ENCODE measurements around the gene TAF4B.

DNA sequence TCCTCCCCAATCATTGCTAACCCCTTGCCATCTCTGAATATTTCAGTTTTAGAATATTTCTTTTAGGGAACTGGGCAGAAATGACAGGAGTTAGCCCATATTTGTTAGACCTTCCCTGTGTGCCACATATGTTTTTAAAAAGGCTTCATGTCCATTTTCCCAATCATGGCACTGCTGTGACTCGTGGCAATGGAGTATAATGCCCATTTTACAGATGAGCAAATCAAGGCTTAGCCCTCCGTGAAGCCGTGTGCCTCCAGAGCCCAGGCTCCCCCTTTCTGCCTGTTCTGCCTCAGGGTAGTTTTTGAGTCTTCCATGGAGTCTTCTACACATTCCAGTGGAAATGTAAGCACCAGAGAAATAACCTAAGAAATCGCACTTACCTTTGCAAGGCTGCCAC is 192.0 kb downstream of the TAF4B start:
- TF ChIP-seq, protein P1, sequence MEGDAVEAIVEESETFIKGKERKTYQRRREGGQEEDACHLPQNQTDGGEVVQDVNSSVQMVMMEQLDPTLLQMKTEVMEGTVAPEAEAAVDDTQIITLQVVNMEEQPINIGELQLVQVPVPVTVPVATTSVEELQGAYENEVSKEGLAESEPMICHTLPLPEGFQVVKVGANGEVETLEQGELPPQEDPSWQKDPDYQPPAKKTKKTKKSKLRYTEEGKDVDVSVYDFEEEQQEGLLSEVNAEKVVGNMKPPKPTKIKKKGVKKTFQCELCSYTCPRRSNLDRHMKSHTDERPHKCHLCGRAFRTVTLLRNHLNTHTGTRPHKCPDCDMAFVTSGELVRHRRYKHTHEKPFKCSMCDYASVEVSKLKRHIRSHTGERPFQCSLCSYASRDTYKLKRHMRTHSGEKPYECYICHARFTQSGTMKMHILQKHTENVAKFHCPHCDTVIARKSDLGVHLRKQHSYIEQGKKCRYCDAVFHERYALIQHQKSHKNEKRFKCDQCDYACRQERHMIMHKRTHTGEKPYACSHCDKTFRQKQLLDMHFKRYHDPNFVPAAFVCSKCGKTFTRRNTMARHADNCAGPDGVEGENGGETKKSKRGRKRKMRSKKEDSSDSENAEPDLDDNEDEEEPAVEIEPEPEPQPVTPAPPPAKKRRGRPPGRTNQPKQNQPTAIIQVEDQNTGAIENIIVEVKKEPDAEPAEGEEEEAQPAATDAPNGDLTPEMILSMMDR (conservative IDR thresholded peaks at IDR 0.05 in 1 of 2, IDR thresholded peaks at IDR 0.05 in 1 of 2; ENCODE audit: extremely low read depth in 1 of 2, insufficient read depth in 1 of 2, low read depth in 1 of 2, low read length in 2 of 2) = no peak
- TF ChIP-seq EZH2 (IDR thresholded peaks at IDR 0.05; ENCODE audit: borderline replicate concordance, low read length) = no peak

All from mammary epithelial cell (primary cell).